ENCODE measurements around the gene ARF6. TPM values are rescaled to one million over a fixed set of nuclear protein-coding genes. Genes with fewer than 3 reads are reported as not detected.
A peak's percentile ranks its signal among the peaks of the same experiment; 100 is the strongest.
"Not testable (repeated sequence)": the region's sequence is repeated elsewhere in the genome, so short reads cannot be mapped to it uniquely, and the experiment has no call there.

ARF6 gene
- total RNA-seq, 2 donors from 2014 or later = 136 to 161 TPM

GRCh38 chr14:49892301-49892635 lies 614 bp upstream of the ARF6 start:
- Histone ChIP-seq H3K27me3 (no peaks in the 10 kb centered on the region), H3K27ac (peak overlapping the region; percentile 100), H3K9ac (ENCODE audit: low read depth in 2 of 2, low read length in 2 of 2) (peak overlapping the region; percentile 85 to 100), H3K4me1 (peaks cover 3% of the 10 kb centered on the region), H3K4me3 (peak overlapping the region; percentile 92), H3K9me3 (no peaks in the 10 kb centered on the region), H3K36me3 (no peaks in the 10 kb centered on the region)
- intact Hi-C loops (cut with DNase I) = loop anchor here (2.0 kb wide), 1 partner anchor 109 kb away; no protein-coding TSS in a partner anchor
- no peak for TF ChIP-seq CTCF (IDR thresholded peaks at IDR 0.05)
- DNase-seq = peak; percentile 74

DNA sequence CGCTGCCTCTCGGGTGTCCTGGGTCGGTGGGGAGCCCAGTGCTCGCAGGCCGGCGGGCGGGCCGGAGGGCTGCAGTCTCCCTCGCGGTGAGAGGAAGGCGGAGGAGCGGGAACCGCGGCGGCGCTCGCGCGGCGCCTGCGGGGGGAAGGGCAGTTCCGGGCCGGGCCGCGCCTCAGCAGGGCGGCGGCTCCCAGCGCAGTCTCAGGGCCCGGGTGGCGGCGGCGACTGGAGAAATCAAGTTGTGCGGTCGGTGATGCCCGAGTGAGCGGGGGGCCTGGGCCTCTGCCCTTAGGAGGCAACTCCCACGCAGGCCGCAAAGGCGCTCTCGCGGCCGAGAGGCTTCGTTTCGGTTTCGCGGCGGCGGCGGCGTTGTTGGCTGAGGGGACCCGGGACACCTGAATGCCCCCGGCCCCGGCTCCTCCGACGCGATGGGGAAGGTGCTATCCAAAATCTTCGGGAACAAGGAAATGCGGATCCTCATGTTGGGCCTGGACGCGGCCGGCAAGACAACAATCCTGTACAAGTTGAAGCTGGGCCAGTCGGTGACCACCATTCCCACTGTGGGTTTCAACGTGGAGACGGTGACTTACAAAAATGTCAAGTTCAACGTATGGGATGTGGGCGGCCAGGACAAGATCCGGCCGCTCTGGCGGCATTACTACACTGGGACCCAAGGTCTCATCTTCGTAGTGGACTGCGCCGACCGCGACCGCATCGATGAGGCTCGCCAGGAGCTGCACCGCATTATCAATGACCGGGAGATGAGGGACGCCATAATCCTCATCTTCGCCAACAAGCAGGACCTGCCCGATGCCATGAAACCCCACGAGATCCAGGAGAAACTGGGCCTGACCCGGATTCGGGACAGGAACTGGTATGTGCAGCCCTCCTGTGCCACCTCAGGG lies 679 bp downstream of the ARF6 start:
- Histone ChIP-seq H3K36me3 (no peaks in the 10 kb centered on the region), H3K9ac (ENCODE audit: low read depth in 2 of 2, low read length in 2 of 2) (peak overlapping the region; percentile 85 to 100), H3K4me1 (peaks cover 3% of the 10 kb centered on the region), H3K4me3 (peak overlapping the region; percentile 92), H3K27ac (peak overlapping the region; percentile 100), H3K27me3 (no peaks in the 10 kb centered on the region), H3K9me3 (no peaks in the 10 kb centered on the region)
- intact Hi-C loops (cut with DNase I) = loop anchor here (2.0 kb wide), 1 partner anchor 107 kb away; no protein-coding TSS in a partner anchor
- no peak for TF ChIP-seq CTCF (IDR thresholded peaks at IDR 0.05)
- DNase-seq = peak; percentile 57

DNA sequence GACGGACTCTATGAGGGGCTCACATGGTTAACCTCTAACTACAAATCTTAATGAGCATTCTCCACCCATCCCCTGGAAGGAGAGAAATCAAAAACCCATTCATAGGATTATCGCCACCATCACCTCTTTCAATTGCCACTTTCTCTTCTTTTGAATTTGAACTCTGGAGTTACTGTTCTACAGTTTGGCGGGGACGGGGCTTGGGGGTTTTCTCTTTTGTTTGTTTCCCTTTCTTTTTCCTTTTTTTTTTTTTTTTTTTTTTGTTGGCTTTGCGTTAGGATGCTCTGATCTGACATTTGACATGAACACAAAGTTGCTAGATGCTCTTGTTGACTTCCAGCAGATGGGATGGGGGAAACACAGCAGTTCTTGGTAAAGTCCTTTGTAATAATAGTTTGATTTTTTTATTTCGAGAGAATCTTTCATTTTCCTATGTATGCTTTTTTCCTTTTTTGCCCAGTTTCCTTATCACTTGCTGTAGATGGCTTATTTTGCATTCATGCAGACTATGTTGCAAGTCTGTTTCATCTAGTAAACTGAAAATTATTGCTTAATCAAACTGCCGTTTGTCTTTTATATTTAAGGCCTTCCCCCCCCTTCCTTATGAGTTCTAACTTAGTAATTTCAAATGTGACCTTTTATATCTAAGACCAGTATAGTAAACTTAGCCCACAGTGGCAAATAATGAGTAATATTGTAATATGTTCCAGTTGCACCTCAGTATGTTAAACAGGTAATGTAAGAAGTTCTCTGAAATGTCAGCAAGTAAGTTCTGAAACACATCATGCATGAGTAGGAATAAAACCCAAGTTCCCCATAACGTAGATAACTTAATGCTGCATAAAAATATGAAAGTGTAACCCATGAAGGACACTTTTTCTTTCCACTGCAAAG lies 1.6 kb downstream of the ARF6 start:
- H3K4me3 ChIP-seq = peak overlapping the region; percentile 92
- not testable (repeated sequence) for H3K9me3 ChIP-seq, DNase-seq, H3K4me1 ChIP-seq, H3K27me3 ChIP-seq, H3K36me3 ChIP-seq
- H3K27ac ChIP-seq = peak overlapping the region; percentile 100
- peak overlapping the region; percentile 85 to 100 for H3K9ac ChIP-seq (ENCODE audit: low read depth in 2 of 2, low read length in 2 of 2)
- intact Hi-C loops (cut with DNase I) = loop anchor here (5.0 kb wide), 1 partner anchor 58 kb away; no protein-coding TSS in a partner anchor

- no peak for TF ChIP-seq CTCF (IDR thresholded peaks at IDR 0.05)
- Histone ChIP-seq H3K9ac (ENCODE audit: low read depth in 2 of 2, low read length in 2 of 2) (peak overlapping the region; percentile 32 to 79), H3K9me3 (no peaks in the 10 kb centered on the region), H3K4me3 (peak overlapping the region; percentile 92), H3K27ac (peak overlapping the region; percentile 100), H3K36me3 (no peaks in the 10 kb centered on the region), H3K4me1 (no peaks in the 10 kb centered on the region), H3K27me3 (no peaks in the 10 kb centered on the region)
- DNase-seq = peak; percentile 8
- intact Hi-C loops (cut with DNase I) = loop anchor here (5.0 kb wide), 1 partner anchor 57 kb away; no protein-coding TSS in a partner anchor
Measured at GRCh38 chr14:49895480-49895879, 2.6 kb downstream of the ARF6 start.

- not testable (repeated sequence) for H3K9me3 ChIP-seq
- H3K27ac ChIP-seq = peak overlapping the region; percentile 100
- intact Hi-C loops (cut with DNase I) = loop anchor here (5.0 kb wide), 1 partner anchor 56 kb away; no protein-coding TSS in a partner anchor
Measured at GRCh38 chr14:49896272-49896671, 3.4 kb downstream of the ARF6 start.

GRCh38 chr14:49896966-49897365 lies 4.1 kb downstream of the ARF6 start:
- no peaks in the 10 kb centered on the region for H3K4me1 ChIP-seq
- intact Hi-C loops (cut with DNase I) = loop anchor here (5.0 kb wide), 1 partner anchor 55 kb away; no protein-coding TSS in a partner anchor
- no peaks in the 10 kb centered on the region for H3K27me3 ChIP-seq
- peak overlapping the region; percentile 3 for H3K4me3 ChIP-seq
- peak overlapping the region; percentile 100 for H3K27ac ChIP-seq
- no peak for TF ChIP-seq CTCF (IDR thresholded peaks at IDR 0.05)
- DNase-seq = peak; percentile 16
- H3K9me3 ChIP-seq = no peaks in the 10 kb centered on the region
- H3K9ac ChIP-seq (ENCODE audit: low read depth in 2 of 2, low read length in 2 of 2) = peak overlapping the region in 1 of 2 donors; percentile 4
- H3K36me3 ChIP-seq = no peaks in the 10 kb centered on the region

More at GRCh38 chr14:49896272-49896671, 3.4 kb downstream of the ARF6 start:
- H3K4me1 ChIP-seq, DNase-seq, H3K36me3 ChIP-seq, H3K27me3 ChIP-seq: not testable (repeated sequence)
- H3K4me3 ChIP-seq = peak overlapping the region; percentile 92
- H3K9ac ChIP-seq (ENCODE audit: low read depth in 2 of 2, low read length in 2 of 2) = peak overlapping the region in 1 of 2 donors; percentile 79

All from colonic mucosa (tissue), 4 donors.